COR-L47 (cell line): Measurements from ENCODE around the gene ANKRD29.
A peak's percentile ranks its signal among the peaks of the same experiment; 100 is the strongest.
"Not testable (repeated sequence)": the region's sequence is repeated elsewhere in the genome, so short reads cannot be mapped to it uniquely, and the experiment has no call there.

Experiments
- DNase-seq: peaks from one replicate; lab custom pipeline; 2025; lab: John Stamatoyannopoulos, UW

The ANKRD29 gene

GRCh38 chr18:23645568-23646175, 17.0 kb downstream of the ANKRD29 start:
- no peak for DNase-seq

GRCh38 chr18:23643815-23644490, 18.8 kb downstream of the ANKRD29 start:
- DNase-seq = no peak

GRCh38 chr18:23641937-23642666, 20.6 kb downstream of the ANKRD29 start:
- no peak for DNase-seq

GRCh38 chr18:23641143-23641720, 21.5 kb downstream of the ANKRD29 start:
- DNase-seq = no peak

GRCh38 chr18:23640052-23640451, 22.7 kb downstream of the ANKRD29 start:
- no peak for DNase-seq

GRCh38 chr18:23636433-23636832, 26.3 kb downstream of the ANKRD29 start:
- not testable (repeated sequence) for DNase-seq

GRCh38 chr18:23636071-23636399, 26.7 kb downstream of the ANKRD29 start:
- no peak for DNase-seq

GRCh38 chr18:23635283-23636070, 27.2 kb downstream of the ANKRD29 start:
- DNase-seq = no peak

GRCh38 chr18:23634692-23635091, 28.0 kb downstream of the ANKRD29 start:
- DNase-seq = no peak

GRCh38 chr18:23632615-23633014, 30.1 kb downstream of the ANKRD29 start:
- no peak for DNase-seq

- DNase-seq = peak; percentile 69
Observed at GRCh38 chr18:23631746-23632145, 31.0 kb downstream of the ANKRD29 start.

GRCh38 chr18:23631312-23631711, 31.4 kb downstream of the ANKRD29 start:
- no peak for DNase-seq

- DNase-seq = no peak
Observed at GRCh38 chr18:23629444-23629946, 33.2 kb downstream of the ANKRD29 start.

GRCh38 chr18:23627970-23628369, 34.7 kb downstream of the ANKRD29 start:
- no peak for DNase-seq

GRCh38 chr18:23627321-23627720, 35.4 kb downstream of the ANKRD29 start:
- DNase-seq = no peak

GRCh38 chr18:23626451-23627279, 36.0 kb downstream of the ANKRD29 start:
- DNase-seq = no peak

GRCh38 chr18:23623040-23623439, 39.7 kb downstream of the ANKRD29 start:
- no peak for DNase-seq

- no peak for DNase-seq
Observed at GRCh38 chr18:23619388-23619881, 43.3 kb downstream of the ANKRD29 start.

GRCh38 chr18:23618862-23619387, 43.8 kb downstream of the ANKRD29 start:
- DNase-seq = no peak

GRCh38 chr18:23617412-23618014, 45.2 kb downstream of the ANKRD29 start:
- no peak for DNase-seq
